GM21528 (cell line): ENCODE measurements around the gene AIG1.
"Not testable (repeated sequence)": the region's sequence is repeated elsewhere in the genome, so short reads cannot be mapped to it uniquely, and the experiment has no call there.

Experiments
- ATAC-seq: cut with Tn5 transposase; IDR thresholded peaks from one replicate; pipeline ENCODE4 v1.9.1; 2021; ENCODE audit warnings: mild to moderate bottlenecking, moderate library complexity; ENCODE audit not compliant: unreplicated experiment, low FRiP score

Gene AIG1

GRCh38 chr6:143123081-143123480 is 62.4 kb downstream of the AIG1 start:
- ATAC-seq: no peak

DNA sequence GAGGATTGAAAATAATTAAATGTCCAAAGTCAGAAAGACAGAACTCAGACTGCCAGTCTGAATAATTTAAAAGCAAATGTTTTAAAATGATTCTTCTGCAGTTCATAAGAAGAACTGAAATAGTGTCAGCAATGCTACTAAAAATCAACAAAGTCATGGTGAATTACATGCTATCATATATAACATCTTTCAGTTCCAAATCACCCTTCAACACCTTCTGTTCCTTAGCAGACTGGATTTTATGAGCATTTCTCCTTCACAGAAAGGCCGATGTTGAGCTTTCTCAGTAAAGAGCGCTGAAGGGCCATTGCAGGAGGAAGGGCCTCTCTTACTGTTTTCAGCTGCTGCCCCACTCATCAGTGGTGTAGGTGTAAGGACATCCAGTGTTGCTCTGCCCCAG is 63.3 kb downstream of the AIG1 start:
- no peak for ATAC-seq

DNA sequence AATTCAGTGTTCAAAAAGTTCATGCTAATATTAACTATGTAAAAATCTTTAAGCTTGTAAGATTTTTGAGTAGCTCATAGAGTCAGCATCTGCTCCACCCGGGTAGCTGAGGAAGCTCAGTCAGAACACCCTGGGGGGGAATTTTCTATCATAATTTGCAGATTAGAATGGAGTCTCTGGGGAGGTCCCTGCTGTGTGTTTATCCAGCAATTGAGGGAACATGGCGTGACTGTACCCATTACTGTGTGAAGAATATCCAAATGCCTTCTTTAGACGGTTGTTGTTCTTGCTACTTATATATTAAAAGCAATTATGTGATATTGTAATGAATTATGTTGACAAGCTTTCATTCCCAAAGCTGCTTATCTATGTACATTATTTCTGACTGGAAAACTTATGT is 64.8 kb downstream of the AIG1 start:
- no peak for ATAC-seq

DNA sequence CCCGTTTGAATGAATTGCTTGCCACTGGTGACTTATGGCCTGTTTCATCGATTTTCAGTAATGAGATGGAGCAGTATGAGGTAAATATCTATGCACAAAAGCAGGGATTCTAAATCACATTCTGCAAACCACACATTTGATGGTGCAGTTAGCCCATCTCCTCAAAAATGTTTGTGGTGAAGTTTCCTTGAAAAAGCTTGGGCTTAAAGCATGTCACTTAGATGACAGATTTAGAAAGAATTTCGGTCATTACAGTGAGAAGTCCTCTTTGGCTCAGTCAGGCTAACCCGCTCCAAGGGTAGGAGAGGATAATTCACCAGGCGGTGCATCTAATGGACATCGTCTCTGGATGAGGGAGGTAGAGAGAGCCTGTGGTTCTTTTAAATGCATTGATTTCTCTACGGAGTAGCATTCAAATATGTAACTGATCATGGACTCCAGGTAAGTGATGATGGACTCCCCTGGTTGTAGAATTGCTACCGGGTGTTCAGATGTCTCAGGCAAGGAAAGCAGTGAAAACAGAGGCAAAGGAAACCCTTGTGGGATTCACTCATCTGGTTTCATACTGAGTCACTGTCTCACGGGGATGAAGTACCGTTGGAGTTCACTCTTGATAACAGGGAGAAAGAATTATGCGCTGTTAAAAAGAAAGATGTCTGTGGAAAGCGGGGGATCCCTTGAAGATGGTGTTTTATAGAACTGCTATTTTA is 65.3 kb downstream of the AIG1 start:
- peak; percentile 54 for ATAC-seq

- ATAC-seq: peak; percentile 84
Measured at GRCh38 chr6:143126574-143126941, 65.9 kb downstream of the AIG1 start.

DNA sequence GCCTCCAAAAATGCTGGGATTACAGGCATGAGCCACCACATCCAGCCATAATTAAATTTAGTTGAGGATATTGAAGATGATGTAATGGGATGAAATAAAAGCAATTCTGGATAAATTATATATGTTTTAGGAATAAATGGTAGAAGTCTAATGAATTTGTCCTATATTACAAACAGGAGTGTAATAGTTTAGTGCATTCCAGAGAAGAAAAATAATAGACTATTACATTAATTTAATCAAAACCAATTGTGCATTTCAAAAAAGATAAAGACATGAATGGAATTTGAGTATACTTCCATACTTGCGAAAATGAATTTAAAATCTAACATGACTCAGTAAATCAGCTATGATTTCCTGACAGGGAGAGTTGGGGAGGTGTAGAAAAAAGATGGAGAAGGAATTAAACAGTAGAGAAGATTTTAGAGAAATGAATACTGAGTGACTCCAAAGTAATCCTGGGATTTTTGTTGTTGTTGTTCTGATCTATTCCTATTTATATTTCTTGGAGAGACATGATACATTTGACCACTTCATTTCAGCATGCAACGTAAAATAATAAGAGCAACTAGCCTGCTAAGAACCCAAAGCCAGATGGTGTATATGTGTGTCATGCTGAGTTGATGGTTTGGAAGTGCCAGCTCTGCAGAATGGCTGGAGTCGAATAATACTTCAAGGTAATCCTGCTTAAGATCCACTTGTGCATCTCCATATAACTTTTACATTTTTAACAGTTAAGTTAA is 67.4 kb downstream of the AIG1 start:
- no peak for ATAC-seq

- ATAC-seq: no peak
Measured at GRCh38 chr6:143128681-143129015, 68.0 kb downstream of the AIG1 start.

DNA sequence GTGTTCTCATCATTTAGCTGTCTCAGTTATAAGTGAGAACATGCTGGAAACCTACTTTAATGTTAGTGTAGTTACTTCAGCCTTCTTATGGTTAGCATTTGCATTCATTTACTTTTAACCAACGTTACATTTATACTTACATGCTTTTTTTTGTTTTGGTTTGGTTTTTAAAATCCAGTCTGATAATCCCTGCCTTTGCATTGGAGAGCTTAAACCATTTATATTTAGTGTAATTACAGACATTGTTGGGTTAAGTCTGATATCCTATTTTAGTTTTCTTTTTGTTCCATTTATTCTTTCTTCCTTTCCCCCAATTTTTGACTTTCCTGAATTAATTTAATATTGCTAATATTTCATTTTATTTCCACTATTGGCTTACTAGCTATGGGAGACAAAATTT is 70.2 kb downstream of the AIG1 start:
- no peak for ATAC-seq

GRCh38 chr6:143135325-143135724 is 74.6 kb downstream of the AIG1 start:
- no peak for ATAC-seq

DNA sequence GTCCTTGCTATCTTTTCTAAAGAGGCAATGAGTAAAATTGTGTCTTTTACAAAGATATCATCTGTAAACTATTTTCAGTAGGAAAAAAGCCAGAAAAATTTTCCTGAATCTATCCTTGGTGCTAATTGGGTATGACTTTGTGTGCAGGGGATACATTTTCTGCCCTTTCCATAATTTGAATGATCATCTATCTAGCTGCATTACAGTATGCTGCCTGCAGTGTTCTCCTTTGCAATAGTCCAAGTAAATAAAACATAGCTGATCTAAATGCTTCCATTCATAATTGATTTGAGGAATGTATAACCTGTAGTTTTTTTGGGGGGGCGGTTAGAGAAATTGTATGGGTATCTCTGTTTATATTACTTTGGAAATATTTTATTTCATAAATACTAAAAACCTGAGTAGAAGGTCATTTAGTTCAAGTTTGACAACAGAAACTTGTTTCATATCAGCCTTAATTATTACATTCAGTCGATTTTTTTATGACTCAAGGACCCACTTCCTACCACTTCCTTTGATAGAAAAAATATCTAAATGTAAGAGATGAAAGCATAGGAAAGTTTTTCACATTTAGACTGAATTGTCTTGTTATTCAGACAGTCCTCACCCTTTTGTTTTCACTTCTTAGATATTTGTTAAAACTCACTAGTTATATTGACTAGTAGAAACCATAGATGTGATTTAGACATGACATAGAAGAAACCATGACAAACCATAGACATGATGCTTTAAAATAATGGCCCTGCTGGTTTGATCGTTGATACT is 75.3 kb downstream of the AIG1 start:
- ATAC-seq: no peak

DNA sequence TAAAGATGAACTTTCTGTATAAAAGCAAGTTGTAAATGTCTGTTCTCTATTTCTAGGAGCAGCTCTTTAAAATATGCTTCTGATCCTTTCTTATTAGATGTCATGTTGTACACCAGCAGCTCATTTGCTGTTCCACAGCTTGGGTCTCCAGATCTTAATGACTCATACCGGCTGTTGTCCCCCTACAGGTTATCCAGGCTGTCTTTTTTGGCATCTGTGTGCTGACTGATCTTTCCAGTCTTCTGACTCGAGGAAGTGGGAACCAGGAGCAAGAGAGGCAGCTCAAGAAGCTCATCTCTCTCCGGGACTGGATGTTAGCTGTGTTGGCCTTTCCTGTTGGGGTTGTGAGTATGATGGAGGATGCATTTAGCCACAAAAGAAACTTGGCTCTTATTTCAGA is 76.0 kb downstream of the AIG1 start:
- no peak for ATAC-seq

- ATAC-seq: no peak
Measured at GRCh38 chr6:143139239-143139784, 78.6 kb downstream of the AIG1 start.

DNA sequence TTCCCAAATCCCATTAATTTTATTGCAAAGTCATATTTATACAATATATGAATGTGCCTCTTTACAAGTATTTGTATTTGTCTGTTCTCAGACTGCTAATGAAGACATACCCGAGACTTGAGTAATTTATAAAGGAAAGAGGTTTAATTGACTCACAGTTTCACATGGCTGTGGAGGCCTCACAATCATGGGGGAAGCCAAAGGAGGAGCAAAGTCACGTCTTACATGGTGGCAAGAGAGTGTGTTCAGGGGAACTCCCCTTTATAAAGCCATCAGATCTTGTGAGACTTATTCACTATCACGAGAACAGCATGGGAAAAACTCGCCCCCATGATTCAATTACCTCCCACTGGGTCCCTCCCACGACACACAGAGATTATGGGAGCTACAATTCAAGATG is 79.2 kb downstream of the AIG1 start:
- ATAC-seq: not testable (repeated sequence)

DNA sequence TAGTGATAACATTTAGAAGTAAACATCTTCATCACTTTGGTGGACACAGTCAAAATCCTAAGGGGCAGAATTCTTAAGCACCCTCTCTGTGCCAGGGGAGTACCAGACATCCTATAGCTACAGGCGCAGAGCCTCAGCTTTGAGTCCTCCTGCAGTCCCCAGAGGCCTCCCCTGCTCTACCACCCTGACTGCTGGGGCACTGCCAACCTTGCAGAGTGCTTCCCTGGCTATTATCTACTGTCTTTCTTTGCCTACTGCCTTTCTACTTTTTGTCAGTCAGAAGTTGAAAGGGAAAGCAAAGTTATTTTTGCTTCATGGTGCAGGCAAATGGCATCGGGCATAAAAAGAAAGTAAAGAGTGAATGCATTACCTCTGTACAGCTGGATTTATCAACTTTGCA is 80.1 kb downstream of the AIG1 start:
- no peak for ATAC-seq

DNA sequence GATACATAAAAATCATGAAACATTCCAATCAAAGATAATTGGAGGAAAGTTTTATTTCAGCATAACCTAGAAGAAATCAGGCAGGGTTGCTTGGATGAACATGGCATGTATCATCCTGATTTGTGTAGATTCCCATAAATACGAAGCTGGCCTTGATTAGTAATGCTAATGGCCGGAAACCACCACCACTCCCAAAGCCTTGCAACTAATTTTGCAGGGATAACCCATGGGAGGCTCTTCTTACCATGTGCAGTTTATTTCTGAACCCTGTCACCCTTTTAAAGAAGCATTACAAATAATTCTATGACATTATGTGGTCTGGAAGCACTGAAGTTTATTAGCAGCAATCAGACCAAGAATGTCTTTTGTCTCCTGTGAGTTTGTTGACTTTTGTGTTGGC is 80.8 kb downstream of the AIG1 start:
- ATAC-seq: no peak

GRCh38 chr6:143146186-143146851 is 85.6 kb downstream of the AIG1 start:
- ATAC-seq: no peak

GRCh38 chr6:143149771-143150170 is 89.1 kb downstream of the AIG1 start:
- ATAC-seq: no peak

GRCh38 chr6:143150281-143150680 is 89.6 kb downstream of the AIG1 start:
- ATAC-seq: no peak

GRCh38 chr6:143151381-143151780 is 90.7 kb downstream of the AIG1 start:
- no peak for ATAC-seq

GRCh38 chr6:143155681-143156080 is 95.0 kb downstream of the AIG1 start:
- ATAC-seq: no peak

DNA sequence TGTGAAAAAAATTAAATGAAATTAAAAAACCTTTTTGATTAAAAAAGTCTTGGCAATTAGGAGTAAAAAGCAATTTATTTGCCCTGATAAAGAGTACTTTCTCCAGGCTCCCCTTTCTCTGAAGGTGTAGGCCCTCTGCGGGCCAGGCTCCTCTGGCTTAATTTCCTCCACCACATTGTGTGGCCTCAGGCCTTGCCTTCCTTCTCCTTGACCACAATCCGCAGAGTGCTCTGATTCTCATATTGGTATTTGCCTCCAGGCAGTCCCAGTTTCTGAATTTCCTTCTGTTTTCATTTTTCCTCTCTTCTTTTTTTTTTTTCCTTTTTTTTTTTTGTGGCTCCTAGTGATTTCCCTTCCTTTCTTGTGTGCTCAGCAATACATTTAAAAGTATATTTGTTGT is 96.4 kb downstream of the AIG1 start:
- ATAC-seq: no peak
